OCI-LY1 (cell line): ENCODE results near the gene LEMD3.
A peak's percentile ranks its signal among the peaks of the same experiment; 100 is the strongest.

Experiments
- H2AFZ ChIP-seq: fragments of 200-600 bp; sonication (generic), shearing (Covaris generic); 2 replicates; pipeline ENCODE4 v1.6.0; 2014; ENCODE audit warnings: antibody characterized with exemption, mild to moderate bottlenecking, low read length
- H3F3A ChIP-seq: fragments of 200-600 bp; sonication (generic), shearing (Covaris generic); 2 replicates; pipeline ENCODE4 v1.6.0; 2014; ENCODE audit warnings: mild to moderate bottlenecking, antibody characterized with exemption, low read length, moderate library complexity; ENCODE audit not compliant: insufficient read depth
- H3K27ac ChIP-seq: fragments of 200-600 bp; sonication (generic); 2 replicates; pipeline ENCODE4 v1.5.1; 2014; ENCODE audit warnings: low read length, mixed run types, mild to moderate bottlenecking, low read depth; ENCODE audit not compliant: poor library complexity, severe bottlenecking
- H3K27me3 ChIP-seq: fragments of 200-600 bp; sonication (generic); 2 replicates; pipeline ENCODE4 v1.6.0; 2014; ENCODE audit warnings: antibody characterized with exemption, mild to moderate bottlenecking, low read length, moderate library complexity; ENCODE audit not compliant: insufficient read depth
- H3K36me3 ChIP-seq: fragments of 200-600 bp; sonication (generic); 2 replicates; pipeline ENCODE4 v1.6.1; 2014; ENCODE audit warnings: mild to moderate bottlenecking, antibody characterized with exemption, low read length, moderate library complexity, mixed read lengths; ENCODE audit not compliant: insufficient read depth
- H3K4me1 ChIP-seq: fragments of 200-600 bp; sonication (generic); 2 replicates; pipeline ENCODE4 v1.5.1; 2014; ENCODE audit warnings: mild to moderate bottlenecking, low read length, moderate library complexity; ENCODE audit not compliant: insufficient read depth, severe bottlenecking
- H3K4me2 ChIP-seq: fragments of 200-600 bp; sonication (generic), shearing (Covaris generic); 2 replicates; pipeline ENCODE4 v1.6.1; 2014; ENCODE audit warnings: low read length
- H3K4me3 ChIP-seq: fragments of 200-600 bp; sonication (generic); 2 replicates; pipeline ENCODE4 v1.5.1; 2014; ENCODE audit warnings: low read length, low read depth, mild to moderate bottlenecking, mixed read lengths; ENCODE audit not compliant: poor library complexity, severe bottlenecking
- H3K79me2 ChIP-seq: fragments of 200-600 bp; shearing (Covaris generic); 2 replicates; pipeline ENCODE4 v1.6.1; 2016; ENCODE audit warnings: mixed run types, low read length, mixed read lengths; ENCODE audit not compliant: insufficient read depth
- H3K9ac ChIP-seq: fragments of 200-600 bp; sonication (generic), shearing (Covaris generic); 2 replicates; pipeline ENCODE4 v1.6.1; 2014; ENCODE audit warnings: mild to moderate bottlenecking, low read length, mixed read lengths
- H3K9me2 ChIP-seq: fragments of 200-600 bp; sonication (generic), shearing (Covaris generic); 2 replicates; pipeline ENCODE4 v1.6.1; 2014; ENCODE audit warnings: low read depth, mild to moderate bottlenecking, low read length, mixed read lengths
- H3K9me3 ChIP-seq: fragments of 200-600 bp; shearing (Covaris generic); 2 replicates; pipeline ENCODE4 v1.6.1; 2014; ENCODE audit warnings: low read length, mixed read lengths
- H4K20me1 ChIP-seq: fragments of 200-600 bp; sonication (generic), shearing (Covaris generic); 2 replicates; pipeline ENCODE4 v1.6.0; 2016; ENCODE audit warnings: mild to moderate bottlenecking, low read length; ENCODE audit not compliant: insufficient read depth
- CTCF ChIP-seq: fragments of 200-600 bp; sonication (generic), shearing (Covaris generic); IDR thresholded peaks from 2 replicates; pipeline ENCODE4 v1.5.1; 2017; ENCODE audit warnings: mild to moderate bottlenecking, antibody characterized with exemption, low read length, moderate library complexity, mixed read lengths
- EZH2 ChIP-seq: fragments of 200-600 bp; sonication (generic), shearing (Covaris generic); IDR thresholded peaks from 2 replicates; pipeline ENCODE4 v1.8.0; 2017; ENCODE audit warnings: borderline replicate concordance, mixed run types, mild to moderate bottlenecking, antibody characterized with exemption, low read length, moderate library complexity, mixed read lengths

LEMD3 gene

GRCh38 chr12:65164244-65164643, 5.1 kb upstream of the LEMD3 start:
- Histone ChIP-seq H3F3A (no peaks in the 10 kb centered on the region), H3K27ac (no peak overlapping the region), H3K79me2 (no peaks in the 10 kb centered on the region), H3K36me3 (no peaks in the 10 kb centered on the region), H3K9me2 (no peaks in the 10 kb centered on the region), H3K4me3 (no peak overlapping the region), H3K9ac (no peak overlapping the region), H3K4me2 (no peak overlapping the region), H3K4me1 (peaks cover 10% of the 10 kb centered on the region), H4K20me1 (no peaks in the 10 kb centered on the region), H2AFZ (no peak overlapping the region), H3K27me3 (peaks cover 5% of the 10 kb centered on the region), H3K9me3 (no peaks in the 10 kb centered on the region)
- no peak for TF ChIP-seq CTCF
- no peak for TF ChIP-seq EZH2

GRCh38 chr12:65164774-65165173, 4.6 kb upstream of the LEMD3 start:
- Histone ChIP-seq H3K36me3 (no peaks in the 10 kb centered on the region), H2AFZ (no peak overlapping the region), H3K4me3 (no peak overlapping the region), H3K27ac (no peak overlapping the region), H3F3A (no peaks in the 10 kb centered on the region), H3K79me2 (no peaks in the 10 kb centered on the region; the same call in 1 of the 2 replicates), H3K9ac (no peak overlapping the region), H4K20me1 (no peaks in the 10 kb centered on the region), H3K9me3 (no peaks in the 10 kb centered on the region), H3K27me3 (peaks cover 5% of the 10 kb centered on the region), H3K4me1 (peaks cover 10% of the 10 kb centered on the region), H3K4me2 (no peak overlapping the region), H3K9me2 (no peaks in the 10 kb centered on the region)
- TF ChIP-seq EZH2 (no peak), CTCF (no peak)

GRCh38 chr12:65168681-65169319, 583 bp upstream of the LEMD3 start:
- Histone ChIP-seq H3K9me3 (no peaks in the 10 kb centered on the region), H3K4me3 (peak overlapping the region; percentile 92), H3K4me2 (peak overlapping the region; percentile 99), H4K20me1 (no peaks in the 10 kb centered on the region), H3K27me3 (no peaks in the 10 kb centered on the region), H3K27ac (peak overlapping the region; percentile 78), H2AFZ (peak overlapping the region; percentile 98), H3K4me1 (peaks cover 38% of the 10 kb centered on the region), H3F3A (no peaks in the 10 kb centered on the region), H3K9me2 (no peaks in the 10 kb centered on the region), H3K9ac (peak overlapping the region; percentile 94), H3K36me3 (0 out of 2 replicates have a peak, but pooled peaks cover 8% of the 10 kb centered on the region), H3K79me2 (peaks cover 34% of the 10 kb centered on the region)
- no peak for TF ChIP-seq CTCF
- no peak for TF ChIP-seq EZH2
